ENCODE measurements around the gene GRHPR. TPM values are rescaled to one million over a fixed set of nuclear protein-coding genes. Genes with fewer than 3 reads are reported as not detected.

GRHPR gene
- total and polyA plus RNA-seq, 10 of the 15 experiments (the other 5 are each of a cell fraction or from before 2014, with no cell fraction given), result 52.4 to 194 (median 126) TPM

GRCh38 chr9:37410969-37411785 lies 11.3 kb upstream of the GRHPR start (continued):
- TF ChIP-seq MAX (IDR thresholded peaks at IDR 0.05; ENCODE audit: low read depth, low read length) (no peak), ATF3 (IDR thresholded peaks at IDR 0.05; ENCODE audit: borderline replicate concordance, extremely low read depth, low read depth, low read length) (no peak), SREBF1 (IDR thresholded peaks at IDR 0.05; ENCODE audit: low read length) (no peak), TBL1XR1 (IDR thresholded peaks at IDR 0.05; ENCODE audit: low read depth, low read length) (0 out of 2 replicates have a peak, but pooled peaks have one; percentile 28), ASH2L (IDR thresholded peaks at IDR 0.05; ENCODE audit: borderline replicate concordance, low read depth) (no peak), WRNIP1 (IDR thresholded peaks at IDR 0.05; ENCODE audit: borderline replicate concordance, low read depth, low read length) (no peak), NKRF (conservative IDR thresholded peaks at IDR 0.05) (no peak), SMC3 (IDR thresholded peaks at IDR 0.05; ENCODE audit: borderline replicate concordance, low read length) (peak; percentile 48), BCL11A (IDR thresholded peaks at IDR 0.05; ENCODE audit: low read depth, low read length) (no peak; the same call in 1 of the 2 replicates), FOS (IDR thresholded peaks at IDR 0.05; ENCODE audit: borderline replicate concordance, extremely low read depth, insufficient read length) (no peak), BACH1 (IDR thresholded peaks at IDR 0.05; ENCODE audit: borderline replicate concordance) (no peak), CTCF (IDR thresholded peaks at IDR 0.05 in 2 of 3, conservative IDR thresholded peaks at IDR 0.05 in 1 of 3; ENCODE audit: control insufficient read depth in 2 of 3, extremely low read depth in 1 of 3, insufficient read depth in 1 of 3, low read depth in 3 of 3, low read length in 3 of 3) (peak; percentile 70 to 77 (median 74)), CREM (IDR thresholded peaks at IDR 0.05; ENCODE audit: low read depth) (peak; percentile 79), POLR2AphosphoS2 (IDR thresholded peaks at IDR 0.05; ENCODE audit: low read depth, low read length) (no peak), CUX1 (IDR thresholded peaks at IDR 0.05; ENCODE audit: insufficient replicate concordance, low read depth, low read length) (peak; percentile 31), SMAD5 (IDR thresholded peaks at IDR 0.05; ENCODE audit: low read depth) (peak; percentile 63), HDAC2 (IDR thresholded peaks at IDR 0.05) (no peak), ZNF217 (IDR thresholded peaks at IDR 0.05) (no peak)

All from GM12878 (cell line).